ENCODE results near the gene RAP1GAP2. TPM values are rescaled to one million over a fixed set of nuclear protein-coding genes. Genes with fewer than 3 reads are reported as not detected.
"Not testable (repeated sequence)": the region's sequence is repeated elsewhere in the genome, so short reads cannot be mapped to it uniquely, and the experiment has no call there.

The RAP1GAP2 gene
- total RNA-seq, 6 donors from 2014 or later = 6.3 to 19.4 (median 13.6) TPM

DNA sequence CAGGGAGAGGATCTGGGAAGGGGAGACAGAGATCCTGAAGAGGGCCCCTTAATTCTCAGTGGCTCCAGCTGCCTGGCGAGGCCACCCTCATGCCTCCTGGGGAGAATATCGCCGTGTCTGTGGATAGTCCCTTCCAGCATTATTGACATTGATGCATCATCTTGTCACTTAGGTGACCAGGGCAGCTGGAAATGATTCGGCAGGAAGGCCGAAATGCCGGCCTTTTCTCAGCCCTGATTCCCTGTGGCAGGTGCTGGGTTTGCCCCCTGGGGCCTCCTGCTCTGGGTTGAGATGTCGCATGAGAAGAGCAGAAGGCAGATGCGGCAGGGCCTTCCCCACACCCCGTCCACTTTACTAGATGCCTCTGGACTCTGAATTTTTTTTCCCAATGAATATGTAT is 89.5 kb downstream of the RAP1GAP2 start:
- no peak for ATAC-seq (ENCODE audit: low FRiP score in 2 of 2)
- Histone ChIP-seq H3K4me3 (no peak overlapping the region), H3K27me3 (no peaks in the 10 kb centered on the region), H3K9me3 (no peaks in the 10 kb centered on the region), H3K36me3 (no peaks in the 10 kb centered on the region), H3K27ac (no peak overlapping the region), H3K4me1 (no peaks in the 10 kb centered on the region)
- TF ChIP-seq CTCF (IDR thresholded peaks at IDR 0.05) = no peak
- no peak for TF ChIP-seq POLR2A (IDR thresholded peaks at IDR 0.05)
- no peak for TF ChIP-seq POLR2AphosphoS5 (IDR thresholded peaks at IDR 0.05)
- TF ChIP-seq EP300 (IDR thresholded peaks at IDR 0.05) = no peak
- WGBS, 2 donors = 63 to 74% methylated on average over 6 to 9 of the region's 9 CpGs
- DNase-seq = no peak

DNA sequence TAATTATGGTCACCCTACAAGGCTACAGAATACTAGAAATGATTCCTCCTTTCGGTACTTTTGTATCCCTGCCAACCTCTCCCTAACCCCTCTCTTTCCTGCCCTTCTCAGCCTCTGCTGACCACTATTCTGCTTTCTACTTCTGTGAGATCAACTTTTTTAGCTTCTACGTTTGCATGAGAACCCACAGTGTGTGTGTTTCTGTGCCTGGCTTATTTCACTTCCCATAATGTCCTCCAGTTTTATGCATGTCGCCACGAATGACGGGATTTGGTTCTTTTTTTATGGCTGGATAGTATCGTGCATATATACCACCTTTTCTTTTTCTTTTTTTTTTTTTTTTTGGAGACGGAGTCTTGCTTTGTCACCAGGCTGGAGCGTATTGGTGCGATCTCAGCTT is 92.1 kb downstream of the RAP1GAP2 start:
- H3K4me3 ChIP-seq = no peak overlapping the region
- H3K36me3 ChIP-seq = no peaks in the 10 kb centered on the region
- no peaks in the 10 kb centered on the region for H3K4me1 ChIP-seq
- ATAC-seq (ENCODE audit: low FRiP score in 2 of 2) = no peak
- H3K27ac ChIP-seq = no peak overlapping the region
- TF ChIP-seq CTCF (IDR thresholded peaks at IDR 0.05) (no peak), POLR2A (IDR thresholded peaks at IDR 0.05) (no peak), POLR2AphosphoS5 (IDR thresholded peaks at IDR 0.05) (no peak)
- 86 to 87% methylated on average over 9 of the region's 9 CpGs for WGBS, 2 donors
- H3K27me3 ChIP-seq = no peaks in the 10 kb centered on the region
- no peaks in the 10 kb centered on the region for H3K9me3 ChIP-seq
- DNase-seq = no peak

- TF ChIP-seq POLR2AphosphoS5 (IDR thresholded peaks at IDR 0.05) = no peak
- TF ChIP-seq CTCF (IDR thresholded peaks at IDR 0.05) = no peak
- Histone ChIP-seq H3K27me3 (no peaks in the 10 kb centered on the region), H3K4me3 (no peak overlapping the region), H3K4me1 (no peaks in the 10 kb centered on the region), H3K9me3 (no peaks in the 10 kb centered on the region), H3K27ac (no peak overlapping the region), H3K36me3 (no peaks in the 10 kb centered on the region)
- DNase-seq = no peak
- WGBS, 2 donors = 75 to 79% methylated on average over 5 to 8 of the region's 8 CpGs
- no peak for ATAC-seq (ENCODE audit: low FRiP score in 2 of 2)
These were observed 93.0 kb downstream of the RAP1GAP2 start for GRCh38 chr17:2889256-2889655.

GRCh38 chr17:2890778-2891177 is 94.5 kb downstream of the RAP1GAP2 start:
- not testable (repeated sequence) for H3K27ac ChIP-seq; H3K4me1 ChIP-seq; ATAC-seq (ENCODE audit: low FRiP score in 2 of 2); H3K4me3 ChIP-seq; DNase-seq; H3K36me3 ChIP-seq; H3K9me3 ChIP-seq; H3K27me3 ChIP-seq
- 68 to 71% methylated on average over 10 of the region's 10 CpGs for whole genome bisulfite sequencing, 2 donors

GRCh38 chr17:2892305-2892971 is 96.2 kb downstream of the RAP1GAP2 start:
- TF ChIP-seq POLR2A (IDR thresholded peaks at IDR 0.05) (no peak), CTCF (IDR thresholded peaks at IDR 0.05) (no peak), POLR2AphosphoS5 (IDR thresholded peaks at IDR 0.05) (no peak), EP300 (IDR thresholded peaks at IDR 0.05) (no peak)
- 70 to 77% methylated on average over 7 to 8 of the region's 8 CpGs for WGBS, 2 donors
- Histone ChIP-seq H3K4me1 (no peaks in the 10 kb centered on the region), H3K9me3 (no peaks in the 10 kb centered on the region), H3K36me3 (no peaks in the 10 kb centered on the region), H3K27ac (no peak overlapping the region), H3K27me3 (no peaks in the 10 kb centered on the region), H3K4me3 (no peak overlapping the region)
- DNase-seq (no peak), ATAC-seq (ENCODE audit: low FRiP score in 2 of 2) (peak in 1 of 2 donors; percentile 56)
